ENCODE data around the gene PPP4C. TPM values are rescaled to one million over a fixed set of nuclear protein-coding genes. Genes with fewer than 3 reads are reported as not detected.

Gene PPP4C
- total and polyA plus RNA-seq, 2 experiments from 2014 or later: 123 to 236 TPM

- Histone ChIP-seq H3K36me3 (replicated peaks; ENCODE audit: insufficient read depth, low read depth) (no peaks in the 10 kb centered on the region), H3K4me3 (no peak overlapping the region), H4K20me1 (ENCODE audit: insufficient read depth, poor library complexity, severe bottlenecking) (no peaks in the 10 kb centered on the region), H3K4me1 (ENCODE audit: insufficient read depth) (peaks cover 38% of the 10 kb centered on the region), H3K27ac (peak overlapping the region; percentile 96), H3K4me2 (peak overlapping the region; percentile 59), H3K79me2 (peaks cover 13% of the 10 kb centered on the region), H3K27me3 (no peaks in the 10 kb centered on the region), H2AFZ (no peak overlapping the region), H3K9me2 (replicated peaks; ENCODE audit: insufficient read depth) (no peaks in the 10 kb centered on the region), H3K9me3 (ENCODE audit: low read depth) (no peaks in the 10 kb centered on the region)
- DNase-seq (ENCODE audit: low spot score): peak; percentile 82
- WGBS (ENCODE audit: low lambda C conversion rate, missing lambda C conversion rate): 89% methylated on average over 3 of the region's 3 CpGs
- TF ChIP-seq CTCF (IDR thresholded peaks at IDR 0.05; ENCODE audit: poor library complexity) (no peak), EZH2 (IDR thresholded peaks at IDR 0.05; ENCODE audit: borderline replicate concordance) (no peak), EZH2phosphoT487 (IDR thresholded peaks at IDR 0.05; ENCODE audit: low read depth, severe bottlenecking, unreplicated experiment) (no peak)
These were observed 44.7 kb downstream of the PPP4C start for GRCh38 chr16:30120340-30121105.

- no peaks in the 10 kb centered on the region for H3K36me3 ChIP-seq (replicated peaks; ENCODE audit: insufficient read depth, low read depth)
- peak overlapping the region; percentile 99 for H2AFZ ChIP-seq
- TF ChIP-seq EZH2 (IDR thresholded peaks at IDR 0.05; ENCODE audit: borderline replicate concordance): no peak
- no peak for TF ChIP-seq CTCF (IDR thresholded peaks at IDR 0.05; ENCODE audit: poor library complexity)
- no peak for TF ChIP-seq EZH2phosphoT487 (IDR thresholded peaks at IDR 0.05; ENCODE audit: low read depth, severe bottlenecking, unreplicated experiment)
- H3K9me2 ChIP-seq (replicated peaks; ENCODE audit: insufficient read depth): no peaks in the 10 kb centered on the region
- no peaks in the 10 kb centered on the region for H3K27me3 ChIP-seq
- WGBS (ENCODE audit: low lambda C conversion rate, missing lambda C conversion rate): 84% methylated on average over 27 of the region's 31 CpGs
- peak overlapping the region; percentile 97 for H3K4me2 ChIP-seq
- H3K4me3 ChIP-seq: peak overlapping the region; percentile 98
- DNase-seq (ENCODE audit: low spot score): no peak
- no peaks in the 10 kb centered on the region for H3K9me3 ChIP-seq (ENCODE audit: low read depth)
- no peaks in the 10 kb centered on the region for H4K20me1 ChIP-seq (ENCODE audit: insufficient read depth, poor library complexity, severe bottlenecking)
- H3K79me2 ChIP-seq: peaks cover 13% of the 10 kb centered on the region
- H3K4me1 ChIP-seq (ENCODE audit: insufficient read depth): peaks cover 38% of the 10 kb centered on the region
- H3K27ac ChIP-seq: peak overlapping the region; percentile 96
These were observed 46.2 kb downstream of the PPP4C start for GRCh38 chr16:30121741-30122571.

- H3K36me3 ChIP-seq (replicated peaks; ENCODE audit: insufficient read depth, low read depth): no peaks in the 10 kb centered on the region
- peaks cover 13% of the 10 kb centered on the region for H3K79me2 ChIP-seq
- peak overlapping the region; percentile 96 for H3K27ac ChIP-seq
- H2AFZ ChIP-seq: peak overlapping the region; percentile 99
- H3K9me2 ChIP-seq (replicated peaks; ENCODE audit: insufficient read depth): no peaks in the 10 kb centered on the region
- TF ChIP-seq EZH2phosphoT487 (IDR thresholded peaks at IDR 0.05; ENCODE audit: low read depth, severe bottlenecking, unreplicated experiment): no peak
- no peak for TF ChIP-seq EZH2 (IDR thresholded peaks at IDR 0.05; ENCODE audit: borderline replicate concordance)
- no peak for TF ChIP-seq CTCF (IDR thresholded peaks at IDR 0.05; ENCODE audit: poor library complexity)
- no peaks in the 10 kb centered on the region for H3K9me3 ChIP-seq (ENCODE audit: low read depth)
- H4K20me1 ChIP-seq (ENCODE audit: insufficient read depth, poor library complexity, severe bottlenecking): no peaks in the 10 kb centered on the region
- H3K4me1 ChIP-seq (ENCODE audit: insufficient read depth): peaks cover 38% of the 10 kb centered on the region
- H3K4me3 ChIP-seq: peak overlapping the region; percentile 98
- DNase-seq (ENCODE audit: low spot score): peak; percentile 65
- peak overlapping the region; percentile 97 for H3K4me2 ChIP-seq
- 4% methylated on average over 13 of the region's 42 CpGs for WGBS (ENCODE audit: low lambda C conversion rate, missing lambda C conversion rate)
- H3K27me3 ChIP-seq: no peaks in the 10 kb centered on the region
These were observed 46.9 kb downstream of the PPP4C start for GRCh38 chr16:30122604-30123160.
